NCI-H2196 (cell line): Measurements from ENCODE around the gene RIC8A.
A peak's percentile ranks its signal among the peaks of the same experiment; 100 is the strongest.
"Not testable (repeated sequence)": the region's sequence is repeated elsewhere in the genome, so short reads cannot be mapped to it uniquely, and the experiment has no call there.

Experiments
- DNase-seq: peaks from one replicate; lab custom pipeline; 2025; ENCODE audit not compliant: unreplicated experiment; lab: John Stamatoyannopoulos, UW

RIC8A gene

DNA sequence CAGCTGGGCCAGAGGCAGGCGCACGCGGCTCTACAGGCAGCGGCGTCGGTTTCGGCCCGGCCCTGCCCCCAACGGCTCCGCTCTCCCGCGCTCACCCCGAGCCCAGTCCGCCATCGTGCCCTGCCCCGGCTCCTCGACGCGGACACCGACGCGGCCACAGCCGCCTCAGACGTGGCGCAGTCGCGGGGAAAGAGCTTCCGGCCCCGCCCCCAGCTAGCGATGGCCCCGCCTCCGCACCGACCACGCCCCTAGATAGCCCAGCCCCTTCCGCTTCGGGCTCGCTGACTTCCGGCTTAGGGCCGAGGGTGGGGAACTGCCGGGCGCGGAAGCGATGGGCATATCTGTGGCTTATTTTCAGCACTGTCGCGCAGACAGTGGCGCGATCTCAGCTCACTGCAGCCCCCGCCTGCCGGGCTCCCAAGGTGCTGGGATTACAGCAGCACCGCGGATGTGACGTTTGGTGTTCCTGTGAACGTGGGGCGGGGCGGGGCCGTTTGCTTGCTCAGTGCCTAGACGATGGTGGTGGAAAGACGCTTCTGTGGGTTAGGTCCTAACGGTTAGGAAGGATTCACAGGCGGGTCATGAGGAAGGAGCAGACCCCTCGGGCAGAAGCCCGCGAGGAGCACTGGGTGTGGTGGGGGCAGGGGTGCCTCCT, at the start of gene RIC8A, which contains the start of gene BET1L:
Gene RIC8A (plus strand): TSS at position 501 of the 655 bp plus-strand sequence. CDS start 1,147 bp downstream, outside the sequence.
Gene BET1L (minus strand): TSS at position 192 of the 655 bp plus-strand sequence. CDS start 78 bp downstream, at position 114.
- DNase-seq, result peak; percentile 96

DNA sequence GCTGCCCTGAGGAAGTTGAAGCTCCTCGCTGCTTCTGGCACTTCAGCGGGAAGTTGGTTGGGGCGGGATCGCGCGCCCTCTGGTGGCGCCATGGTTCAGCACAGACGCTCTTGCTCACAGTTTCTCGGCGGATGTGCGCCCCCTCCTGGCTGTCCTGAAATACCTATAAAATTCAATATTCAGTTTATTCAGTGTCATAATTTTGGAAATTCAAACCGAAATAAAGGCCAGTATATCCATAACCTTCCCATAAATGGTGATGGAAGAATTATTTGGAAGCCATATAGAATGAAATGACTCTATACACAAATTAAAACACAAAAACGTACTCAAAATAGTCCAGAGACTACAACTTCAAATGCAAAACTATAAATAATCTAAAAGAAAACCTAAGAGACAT, 27.3 kb upstream of the RIC8A start:
- not testable (repeated sequence) for DNase-seq

- DNase-seq, result not testable (repeated sequence)
These were observed 18.2 kb upstream of the RIC8A start for GRCh38 chr11:189200-189783.

- DNase-seq, result not testable (repeated sequence)
These were observed 17.6 kb upstream of the RIC8A start for GRCh38 chr11:189843-190311.

GRCh38 chr11:190546-190945, 17.0 kb upstream of the RIC8A start:
- DNase-seq, result not testable (repeated sequence)

GRCh38 chr11:191490-192478, 15.7 kb upstream of the RIC8A start:
- DNase-seq, result not testable (repeated sequence)

- not testable (repeated sequence) for DNase-seq
These were observed 14.8 kb upstream of the RIC8A start, which contains the start of gene SCGB1C1 for GRCh38 chr11:192674-193128. Gene SCGB1C1, plus strand, starts transcription at chr11:193078. Its CDS starts 22 bp downstream, at chr11:193100.

- DNase-seq, result not testable (repeated sequence)
These were observed 14.0 kb upstream of the RIC8A start for GRCh38 chr11:193481-193880.

GRCh38 chr11:196786-197731, 10.4 kb upstream of the RIC8A start:
- DNase-seq, result no peak

DNA sequence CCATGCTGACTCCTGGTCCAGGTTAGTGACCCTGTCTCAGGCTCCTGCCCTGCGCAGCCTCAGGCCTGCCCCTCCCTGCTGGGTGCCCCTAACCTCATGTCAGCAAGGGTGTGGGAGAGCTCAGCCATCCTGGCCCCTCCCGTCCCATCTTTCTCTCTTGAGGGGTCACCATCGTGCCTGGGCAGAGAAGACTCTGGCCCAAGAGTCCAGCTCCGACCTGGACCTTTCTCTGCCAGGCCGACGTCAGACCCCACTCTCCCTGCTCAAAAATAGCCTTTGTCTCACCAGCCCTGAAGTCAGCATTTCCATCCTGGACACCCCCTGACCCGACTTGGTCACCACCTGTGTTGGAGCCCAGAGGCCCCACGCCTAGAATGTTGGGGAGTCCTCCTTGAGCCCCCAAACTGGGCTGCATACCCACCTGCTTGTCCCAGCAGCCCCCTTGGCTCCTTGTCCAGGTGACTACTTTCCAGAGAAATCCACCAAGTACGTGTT, 9.7 kb upstream of the RIC8A start:
- DNase-seq, result no peak

DNA sequence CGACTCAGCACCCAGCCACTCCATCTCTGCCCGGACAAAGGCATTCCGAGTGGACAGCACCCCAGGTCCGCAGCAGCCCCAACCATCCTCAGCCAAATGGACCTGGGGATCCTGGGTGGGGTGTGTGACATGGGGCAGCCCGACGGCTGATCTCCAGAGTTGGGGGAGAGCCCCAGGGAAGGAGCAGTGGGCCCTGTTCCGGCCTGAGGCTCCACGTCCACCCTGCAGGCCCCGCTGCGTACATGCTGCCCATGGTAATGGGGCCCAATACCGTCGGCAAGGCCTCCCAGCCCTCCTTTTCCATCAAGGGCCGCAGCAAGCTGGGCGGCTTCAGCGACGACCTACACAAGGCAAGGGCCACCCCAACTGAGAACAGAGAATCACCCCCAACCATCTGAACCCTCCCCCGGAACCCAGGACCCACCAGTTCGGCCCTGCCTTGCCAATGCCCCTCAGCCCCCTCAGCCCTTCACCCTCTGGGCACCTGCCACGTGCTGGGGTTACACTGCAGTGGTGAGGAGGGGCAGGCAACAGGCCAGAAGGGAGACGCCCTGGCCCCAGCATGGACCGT, 9.2 kb upstream of the RIC8A start:
- DNase-seq, result no peak

- DNase-seq, result no peak
These were observed 8.4 kb upstream of the RIC8A start for GRCh38 chr11:199004-199581.

- no peak for DNase-seq
These were observed 7.7 kb upstream of the RIC8A start for GRCh38 chr11:199782-200181.

DNA sequence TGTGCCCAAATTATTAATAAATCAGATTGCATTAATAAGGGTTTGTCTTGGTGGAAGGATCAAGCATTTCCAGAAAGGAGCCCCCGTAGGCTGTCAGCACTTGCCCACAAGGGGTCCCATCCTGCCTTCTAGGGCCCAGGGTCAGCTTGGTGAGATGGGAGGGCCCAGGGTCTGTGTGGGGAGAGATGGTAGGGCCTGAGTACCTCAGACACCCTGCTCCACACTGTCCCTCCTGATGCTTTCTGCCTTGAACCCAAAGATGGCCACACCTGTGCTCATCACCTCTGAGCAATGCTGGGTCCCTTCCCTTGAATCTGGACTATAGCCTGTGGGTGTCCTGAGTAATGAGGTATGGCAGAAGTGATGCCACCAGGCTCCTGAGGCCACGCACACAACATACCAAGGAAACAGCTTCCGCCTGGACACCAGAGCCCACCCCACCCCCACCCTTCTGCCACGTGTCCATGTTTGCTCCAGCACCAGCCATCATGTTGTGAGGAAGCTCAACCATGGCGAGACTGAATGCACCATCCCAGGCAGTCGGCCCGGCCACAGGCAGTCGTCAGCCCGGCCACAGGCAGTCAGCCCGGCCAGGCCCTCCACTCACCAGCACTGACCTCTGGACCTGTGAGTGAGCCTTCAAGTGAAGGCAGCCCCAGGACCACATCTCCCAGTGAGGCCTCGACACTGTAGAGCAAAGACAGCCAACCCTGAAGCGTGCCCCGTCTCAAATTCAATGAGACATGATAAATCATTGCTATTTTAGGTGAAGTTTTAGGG, 7.1 kb upstream of the RIC8A start:
- no peak for DNase-seq

DNA sequence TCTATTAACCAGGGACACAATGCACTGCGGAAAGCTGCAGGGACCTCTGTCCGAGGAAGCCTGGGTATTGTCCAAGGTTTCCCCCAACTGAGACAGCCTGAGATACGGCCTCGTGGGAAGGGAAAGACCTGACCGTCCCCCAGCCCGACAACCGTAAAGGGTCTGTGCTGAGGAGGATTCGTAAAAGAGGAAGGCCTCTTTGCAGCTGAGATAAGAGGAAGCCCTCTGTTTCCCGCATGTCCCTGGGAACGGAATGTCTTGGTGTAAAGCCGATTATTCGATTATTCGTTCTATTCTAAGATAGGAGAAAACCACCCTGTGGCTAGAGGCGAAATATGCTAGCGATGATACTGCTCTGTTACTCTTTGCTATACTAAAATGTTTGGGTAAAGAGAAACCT, 5.5 kb upstream of the RIC8A start:
- no peak for DNase-seq

GRCh38 chr11:202490-202889, 5.0 kb upstream of the RIC8A start:
- DNase-seq, result no peak

GRCh38 chr11:203056-203944, 4.2 kb upstream of the RIC8A start:
- DNase-seq, result no peak
